H1 (cell line): ENCODE data around the gene TBX4. TPM values are rescaled to one million over a fixed set of nuclear protein-coding genes. Genes with fewer than 3 reads are reported as not detected.

Experiments
- JUN ChIP-seq: IDR thresholded peaks from 2 replicates; pipeline ENCODE4 v1.6.1; 2011; ENCODE audit warnings: low read depth, mild to moderate bottlenecking, improper control_type of control experiment, low read length
- SAP30 ChIP-seq: fragments of 300-600 bp; sonication (generic); IDR thresholded peaks from 2 replicates; pipeline ENCODE4 v1.7.1; 2012; ENCODE audit warnings: low read length, moderate library complexity, mild to moderate bottlenecking, inconsistent platforms; ENCODE audit not compliant: insufficient read depth, insufficient replicate concordance
- polyA plus RNA-seq, 7 experiments: library from polyadenylated mRNA; depleted of rRNA in 3 of 7; stranded (reverse) in 5 of 7; unstranded in 2 of 7; fragments of >200 nt in 5 of 7; fragments of 200-250 nt in 2 of 7; gene quantifications; 1 replicate in 5 of 7; 2 replicates in 1 of 7; 4 replicates in 1 of 7; pipeline versions ENCODE4 v1.2.1 to v1.2.3, GENCODE V29; 2011 to 2013; ENCODE audit warnings: missing spikeins in 2 of 7, mixed read lengths in 2 of 7
- total RNA-seq: library from RNA; stranded (reverse); fragmentation: NEBNext Ultra II Directional; extraction: Animal tissue kit (Norgen Biotek cat#: 25700); gene quantifications from 2 replicates; pipeline ENCODE4 v1.2.1, GENCODE V29; 2021
- TF ChIP-seq, protein P1 (sequence below): fragments of 300-600 bp; sonication (generic); IDR thresholded peaks from 2 replicates; pipeline ENCODE4 v1.7.1; 2012; ENCODE audit warnings: low read length, moderate library complexity, mild to moderate bottlenecking, inconsistent platforms; ENCODE audit not compliant: insufficient replicate concordance

The TBX4 gene
- total and polyA plus RNA-seq, 2 of the 8 experiments (the other 6 are each of a cell fraction or from before 2014, with no cell fraction given), result 0.02 TPM; not detected in 1

- TF ChIP-seq, protein P1, sequence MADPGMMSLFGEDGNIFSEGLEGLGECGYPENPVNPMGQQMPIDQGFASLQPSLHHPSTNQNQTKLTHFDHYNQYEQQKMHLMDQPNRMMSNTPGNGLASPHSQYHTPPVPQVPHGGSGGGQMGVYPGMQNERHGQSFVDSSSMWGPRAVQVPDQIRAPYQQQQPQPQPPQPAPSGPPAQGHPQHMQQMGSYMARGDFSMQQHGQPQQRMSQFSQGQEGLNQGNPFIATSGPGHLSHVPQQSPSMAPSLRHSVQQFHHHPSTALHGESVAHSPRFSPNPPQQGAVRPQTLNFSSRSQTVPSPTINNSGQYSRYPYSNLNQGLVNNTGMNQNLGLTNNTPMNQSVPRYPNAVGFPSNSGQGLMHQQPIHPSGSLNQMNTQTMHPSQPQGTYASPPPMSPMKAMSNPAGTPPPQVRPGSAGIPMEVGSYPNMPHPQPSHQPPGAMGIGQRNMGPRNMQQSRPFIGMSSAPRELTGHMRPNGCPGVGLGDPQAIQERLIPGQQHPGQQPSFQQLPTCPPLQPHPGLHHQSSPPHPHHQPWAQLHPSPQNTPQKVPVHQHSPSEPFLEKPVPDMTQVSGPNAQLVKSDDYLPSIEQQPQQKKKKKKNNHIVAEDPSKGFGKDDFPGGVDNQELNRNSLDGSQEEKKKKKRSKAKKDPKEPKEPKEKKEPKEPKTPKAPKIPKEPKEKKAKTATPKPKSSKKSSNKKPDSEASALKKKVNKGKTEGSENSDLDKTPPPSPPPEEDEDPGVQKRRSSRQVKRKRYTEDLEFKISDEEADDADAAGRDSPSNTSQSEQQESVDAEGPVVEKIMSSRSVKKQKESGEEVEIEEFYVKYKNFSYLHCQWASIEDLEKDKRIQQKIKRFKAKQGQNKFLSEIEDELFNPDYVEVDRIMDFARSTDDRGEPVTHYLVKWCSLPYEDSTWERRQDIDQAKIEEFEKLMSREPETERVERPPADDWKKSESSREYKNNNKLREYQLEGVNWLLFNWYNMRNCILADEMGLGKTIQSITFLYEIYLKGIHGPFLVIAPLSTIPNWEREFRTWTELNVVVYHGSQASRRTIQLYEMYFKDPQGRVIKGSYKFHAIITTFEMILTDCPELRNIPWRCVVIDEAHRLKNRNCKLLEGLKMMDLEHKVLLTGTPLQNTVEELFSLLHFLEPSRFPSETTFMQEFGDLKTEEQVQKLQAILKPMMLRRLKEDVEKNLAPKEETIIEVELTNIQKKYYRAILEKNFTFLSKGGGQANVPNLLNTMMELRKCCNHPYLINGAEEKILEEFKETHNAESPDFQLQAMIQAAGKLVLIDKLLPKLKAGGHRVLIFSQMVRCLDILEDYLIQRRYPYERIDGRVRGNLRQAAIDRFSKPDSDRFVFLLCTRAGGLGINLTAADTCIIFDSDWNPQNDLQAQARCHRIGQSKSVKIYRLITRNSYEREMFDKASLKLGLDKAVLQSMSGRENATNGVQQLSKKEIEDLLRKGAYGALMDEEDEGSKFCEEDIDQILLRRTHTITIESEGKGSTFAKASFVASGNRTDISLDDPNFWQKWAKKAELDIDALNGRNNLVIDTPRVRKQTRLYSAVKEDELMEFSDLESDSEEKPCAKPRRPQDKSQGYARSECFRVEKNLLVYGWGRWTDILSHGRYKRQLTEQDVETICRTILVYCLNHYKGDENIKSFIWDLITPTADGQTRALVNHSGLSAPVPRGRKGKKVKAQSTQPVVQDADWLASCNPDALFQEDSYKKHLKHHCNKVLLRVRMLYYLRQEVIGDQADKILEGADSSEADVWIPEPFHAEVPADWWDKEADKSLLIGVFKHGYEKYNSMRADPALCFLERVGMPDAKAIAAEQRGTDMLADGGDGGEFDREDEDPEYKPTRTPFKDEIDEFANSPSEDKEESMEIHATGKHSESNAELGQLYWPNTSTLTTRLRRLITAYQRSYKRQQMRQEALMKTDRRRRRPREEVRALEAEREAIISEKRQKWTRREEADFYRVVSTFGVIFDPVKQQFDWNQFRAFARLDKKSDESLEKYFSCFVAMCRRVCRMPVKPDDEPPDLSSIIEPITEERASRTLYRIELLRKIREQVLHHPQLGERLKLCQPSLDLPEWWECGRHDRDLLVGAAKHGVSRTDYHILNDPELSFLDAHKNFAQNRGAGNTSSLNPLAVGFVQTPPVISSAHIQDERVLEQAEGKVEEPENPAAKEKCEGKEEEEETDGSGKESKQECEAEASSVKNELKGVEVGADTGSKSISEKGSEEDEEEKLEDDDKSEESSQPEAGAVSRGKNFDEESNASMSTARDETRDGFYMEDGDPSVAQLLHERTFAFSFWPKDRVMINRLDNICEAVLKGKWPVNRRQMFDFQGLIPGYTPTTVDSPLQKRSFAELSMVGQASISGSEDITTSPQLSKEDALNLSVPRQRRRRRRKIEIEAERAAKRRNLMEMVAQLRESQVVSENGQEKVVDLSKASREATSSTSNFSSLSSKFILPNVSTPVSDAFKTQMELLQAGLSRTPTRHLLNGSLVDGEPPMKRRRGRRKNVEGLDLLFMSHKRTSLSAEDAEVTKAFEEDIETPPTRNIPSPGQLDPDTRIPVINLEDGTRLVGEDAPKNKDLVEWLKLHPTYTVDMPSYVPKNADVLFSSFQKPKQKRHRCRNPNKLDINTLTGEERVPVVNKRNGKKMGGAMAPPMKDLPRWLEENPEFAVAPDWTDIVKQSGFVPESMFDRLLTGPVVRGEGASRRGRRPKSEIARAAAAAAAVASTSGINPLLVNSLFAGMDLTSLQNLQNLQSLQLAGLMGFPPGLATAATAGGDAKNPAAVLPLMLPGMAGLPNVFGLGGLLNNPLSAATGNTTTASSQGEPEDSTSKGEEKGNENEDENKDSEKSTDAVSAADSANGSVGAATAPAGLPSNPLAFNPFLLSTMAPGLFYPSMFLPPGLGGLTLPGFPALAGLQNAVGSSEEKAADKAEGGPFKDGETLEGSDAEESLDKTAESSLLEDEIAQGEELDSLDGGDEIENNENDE, result no peak
- TF ChIP-seq JUN (no peak), SAP30 (no peak)
Measured at GRCh38 chr17:61416540-61417363, 35.5 kb upstream of the TBX4 start (continued).
